Activated CD8-positive, alpha-beta memory T cell treated with anti-CD3 and anti-CD28 coated beads, Interleukin-2, amount 50 U/mL, for 4 hours (primary cell): Measurements from ENCODE around the gene KDELR1.
"Not testable (repeated sequence)": the region's sequence is repeated elsewhere in the genome, so short reads cannot be mapped to it uniquely, and the experiment has no call there.

Source experiments
- DNase-seq: peaks from one replicate; pipeline ENCODE4 v3.0.0-alpha.2; 2020

KDELR1 gene

DNA sequence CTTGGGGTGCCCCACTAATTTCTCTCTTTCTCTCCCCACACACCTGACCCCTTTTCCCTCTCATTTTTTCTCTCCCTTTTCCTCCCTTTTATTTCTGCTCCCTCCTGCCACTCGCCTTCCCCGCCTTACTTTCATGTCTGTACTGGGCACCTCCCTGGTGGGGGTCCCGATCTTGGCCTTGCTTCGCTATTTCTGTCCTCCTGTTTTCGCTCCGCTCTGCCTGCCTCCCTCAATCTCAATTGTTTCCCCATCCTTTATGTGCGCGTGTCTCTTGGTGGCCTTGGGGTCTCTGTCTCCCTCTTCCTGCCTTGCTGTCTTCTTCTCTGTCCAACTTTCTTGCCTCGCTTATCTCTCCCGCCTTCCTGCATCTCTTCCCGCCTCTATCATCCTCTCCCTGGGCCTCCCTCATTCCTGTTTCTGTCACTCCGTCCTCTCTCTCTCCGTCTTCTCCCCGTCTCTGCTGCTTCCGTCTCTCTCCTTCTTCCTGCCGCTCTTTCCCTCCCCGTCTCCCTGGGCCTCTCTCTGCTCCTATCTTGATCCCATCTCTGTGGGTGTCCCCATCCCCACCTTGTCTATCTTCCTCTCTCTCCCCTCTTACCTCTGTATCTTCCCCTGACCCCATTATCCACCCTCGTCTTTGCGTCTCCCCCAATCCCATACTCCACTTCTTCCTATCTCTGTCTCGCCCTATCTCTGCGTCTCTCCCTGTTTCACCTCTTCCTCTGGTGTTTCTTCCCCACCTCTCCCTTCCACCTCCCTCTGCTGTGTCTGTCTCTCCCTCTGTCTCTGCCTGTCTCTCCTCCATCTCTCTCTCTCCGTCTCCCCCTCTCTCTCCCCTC, 6.1 kb upstream of the KDELR1 start:
- no peak for DNase-seq

- DNase-seq, result no peak
These were observed 5.4 kb upstream of the KDELR1 start for GRCh38 chr19:48396824-48397176.

- DNase-seq, result no peak
These were observed 4.9 kb upstream of the KDELR1 start for GRCh38 chr19:48396016-48396823.

- no peak for DNase-seq
These were observed 4.1 kb upstream of the KDELR1 start for GRCh38 chr19:48395499-48395898.

- no peak for DNase-seq
These were observed 3.8 kb upstream of the KDELR1 start for GRCh38 chr19:48395170-48395455.

GRCh38 chr19:48394331-48395169, 3.2 kb upstream of the KDELR1 start:
- DNase-seq, result no peak

DNA sequence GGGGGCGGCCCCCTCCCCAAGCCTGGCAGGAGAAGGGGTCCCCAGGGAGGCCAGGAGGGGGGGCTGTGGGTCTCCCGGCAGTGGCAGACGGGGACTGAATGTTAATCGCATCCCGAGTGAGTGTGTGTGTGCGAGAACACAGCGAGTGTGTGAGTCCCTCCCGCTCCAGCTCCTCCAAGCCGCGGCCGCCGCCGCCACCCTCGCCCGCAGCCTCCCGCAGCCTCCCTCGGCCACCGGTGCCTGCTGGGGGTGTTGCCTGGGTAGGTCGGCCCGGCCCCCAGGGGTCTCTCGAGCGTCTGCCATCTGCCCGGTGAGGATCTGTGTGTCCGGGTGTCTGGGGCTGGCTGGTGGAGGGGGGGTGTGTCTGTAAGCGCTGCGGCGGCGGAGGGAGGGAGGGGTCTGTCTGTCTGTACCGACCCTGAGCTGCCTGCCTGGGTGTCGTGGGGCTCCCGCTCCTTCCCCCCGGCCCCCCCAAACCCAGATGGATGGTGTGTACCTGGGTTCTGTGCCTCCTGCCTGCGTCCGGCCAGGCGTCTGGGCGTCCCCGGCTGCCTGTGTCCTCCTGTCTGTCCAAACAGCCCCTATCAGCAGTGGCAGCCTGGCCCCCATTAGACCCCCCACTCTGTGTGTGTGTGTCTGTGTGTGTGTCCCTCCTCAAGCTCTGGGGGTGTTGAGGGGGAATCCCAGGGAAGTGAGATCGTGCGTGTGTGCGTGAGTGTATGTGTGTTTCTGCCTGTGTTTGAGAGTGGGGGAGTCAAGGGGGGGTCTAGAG, 2.4 kb upstream of the KDELR1 start, which contains the start of gene GRIN2D:
TSS of gene GRIN2D (plus strand) at position 110 of the 772 bp plus-strand sequence. CDS start 4,725 bp downstream, outside the sequence.
- DNase-seq, result peak; percentile 26

DNA sequence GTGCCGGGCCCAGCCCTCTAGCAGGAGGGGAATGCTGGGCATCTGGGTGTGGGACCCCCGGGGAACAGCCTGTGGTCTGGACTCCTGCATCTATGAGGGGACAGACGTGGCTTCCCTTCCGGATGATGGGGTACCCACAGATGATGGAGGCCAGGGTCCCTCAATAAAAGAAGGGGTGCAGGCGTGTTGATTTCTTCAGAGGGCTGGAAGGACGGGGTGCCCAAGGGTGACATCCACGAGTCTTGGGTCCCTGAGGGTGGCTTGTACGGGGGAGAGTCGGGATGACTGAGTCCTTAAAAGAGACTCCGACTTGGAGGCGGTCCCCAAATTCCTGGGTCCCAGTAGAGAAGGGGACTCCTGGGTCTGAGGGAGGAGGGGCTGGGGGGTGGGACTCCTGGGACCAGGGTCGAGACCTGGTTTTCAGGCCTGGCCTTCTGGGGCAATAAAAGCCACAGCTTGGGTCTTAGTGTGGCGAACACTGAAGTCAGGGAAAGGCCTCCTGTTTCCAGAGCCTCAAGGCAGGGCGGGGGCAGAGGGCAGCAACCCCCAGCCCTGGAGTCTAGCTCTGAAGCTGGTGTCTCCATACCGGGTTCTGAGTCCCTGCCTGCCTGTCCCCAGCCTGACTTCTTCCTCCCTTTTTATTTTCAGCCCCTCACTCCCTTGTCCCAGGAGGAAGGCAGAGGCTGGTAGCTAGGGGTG, 1.7 kb upstream of the KDELR1 start:
- DNase-seq, result no peak

DNA sequence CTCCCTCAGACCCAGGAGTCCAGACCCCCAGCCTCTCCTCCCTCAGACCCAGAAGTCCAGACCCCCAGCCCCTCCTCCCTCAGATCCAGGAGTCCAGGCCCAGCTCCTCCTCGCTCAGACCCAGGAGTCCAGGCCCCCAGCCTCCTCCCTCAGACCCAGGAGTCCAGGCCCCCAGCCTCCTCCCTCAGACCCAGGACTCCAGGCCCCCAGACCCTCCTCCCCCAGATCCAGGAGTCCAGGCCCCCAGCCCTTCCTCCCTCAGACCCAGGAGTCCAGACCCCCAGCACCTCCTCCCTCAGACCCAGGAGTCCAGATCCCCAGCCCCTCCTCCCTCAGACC, 624 bp upstream of the KDELR1 start:
- not testable (repeated sequence) for DNase-seq

DNA sequence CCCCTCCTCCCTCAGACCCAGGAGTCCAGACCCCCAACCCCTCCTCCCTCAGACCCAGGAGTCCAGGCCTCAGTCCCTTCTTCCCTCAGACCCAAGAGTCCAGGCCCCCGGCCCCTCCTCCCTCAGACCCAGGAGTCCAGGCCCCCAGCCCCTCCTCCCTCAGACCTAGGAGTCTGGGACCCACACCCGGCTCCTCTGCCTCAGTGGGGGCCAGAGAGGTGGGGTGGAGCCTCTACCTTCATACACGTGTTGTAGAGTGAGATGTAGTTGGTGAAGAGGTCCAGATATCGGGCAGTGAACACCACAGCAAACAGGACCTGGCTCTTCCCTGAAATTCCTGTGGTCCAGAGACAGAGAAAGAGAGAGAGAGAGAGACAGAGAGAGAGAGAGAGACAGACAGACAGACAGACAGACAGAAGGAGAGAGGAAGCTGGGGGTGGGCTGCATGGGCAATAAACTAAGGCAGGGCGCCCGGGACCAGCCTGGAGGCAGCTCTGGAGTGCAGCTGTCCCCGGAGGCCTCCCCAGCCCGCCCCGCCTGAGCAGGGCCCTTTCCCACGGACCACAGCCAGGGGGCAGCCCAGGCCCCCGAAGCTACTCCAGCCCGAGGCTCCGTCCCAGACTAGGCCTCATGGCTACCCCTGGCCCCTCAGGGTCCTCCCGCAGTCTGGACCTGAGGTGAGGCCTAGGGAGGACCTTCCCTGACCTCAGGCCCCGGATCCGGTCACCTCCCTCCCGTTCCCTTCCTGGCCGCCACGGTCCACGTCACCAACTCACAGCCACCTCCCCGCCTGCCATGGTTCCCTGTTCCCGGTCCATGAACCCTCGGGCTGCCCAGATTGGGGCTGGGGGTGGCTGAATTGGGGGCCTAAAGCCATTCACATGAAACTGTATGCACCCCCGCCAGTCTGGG, 907 bp downstream of the KDELR1 start:
- DNase-seq, result peak; percentile 66

DNA sequence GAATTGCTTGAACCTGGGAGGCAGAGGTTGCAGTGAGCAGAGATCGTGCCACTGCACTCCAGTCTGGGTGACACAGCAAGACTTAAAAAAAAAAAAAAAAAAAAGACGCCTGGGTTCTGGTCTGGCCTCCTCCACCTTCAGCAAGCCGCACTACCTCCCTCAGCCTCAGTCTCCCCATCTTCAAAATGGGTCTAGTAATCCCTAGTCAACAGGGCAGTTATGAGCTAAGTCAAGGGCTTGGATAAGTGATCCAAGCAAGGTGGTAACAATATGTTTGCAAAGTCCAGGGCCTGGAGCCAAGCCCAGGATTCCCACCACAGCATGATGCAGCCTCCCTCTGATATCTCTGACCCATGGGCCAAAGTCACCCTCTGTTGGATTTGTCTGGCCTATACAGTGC, 4.4 kb downstream of the KDELR1 start:
- DNase-seq, result no peak

GRCh38 chr19:48385461-48386087, 5.8 kb downstream of the KDELR1 start:
- DNase-seq, result no peak

DNA sequence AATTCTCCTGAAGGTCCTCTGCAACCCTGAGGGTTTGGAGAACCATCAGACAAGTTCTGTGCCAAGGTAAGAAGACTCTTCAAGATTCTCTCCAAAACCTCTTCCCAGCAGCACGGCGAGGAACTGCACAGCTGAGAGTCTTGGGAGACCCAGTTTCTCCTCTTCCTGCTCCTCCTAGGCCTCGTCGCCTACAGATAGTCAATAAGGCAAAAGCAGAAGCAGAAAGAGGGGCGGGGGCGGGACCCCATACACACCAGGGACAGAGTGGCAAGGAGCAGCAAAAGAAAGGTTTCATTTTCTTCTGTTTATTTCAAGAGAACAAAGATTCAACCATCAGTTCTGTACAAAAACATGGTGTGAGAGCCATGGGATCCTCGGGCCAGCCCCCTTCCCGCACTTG, 9.1 kb downstream of the KDELR1 start:
- DNase-seq, result no peak

DNA sequence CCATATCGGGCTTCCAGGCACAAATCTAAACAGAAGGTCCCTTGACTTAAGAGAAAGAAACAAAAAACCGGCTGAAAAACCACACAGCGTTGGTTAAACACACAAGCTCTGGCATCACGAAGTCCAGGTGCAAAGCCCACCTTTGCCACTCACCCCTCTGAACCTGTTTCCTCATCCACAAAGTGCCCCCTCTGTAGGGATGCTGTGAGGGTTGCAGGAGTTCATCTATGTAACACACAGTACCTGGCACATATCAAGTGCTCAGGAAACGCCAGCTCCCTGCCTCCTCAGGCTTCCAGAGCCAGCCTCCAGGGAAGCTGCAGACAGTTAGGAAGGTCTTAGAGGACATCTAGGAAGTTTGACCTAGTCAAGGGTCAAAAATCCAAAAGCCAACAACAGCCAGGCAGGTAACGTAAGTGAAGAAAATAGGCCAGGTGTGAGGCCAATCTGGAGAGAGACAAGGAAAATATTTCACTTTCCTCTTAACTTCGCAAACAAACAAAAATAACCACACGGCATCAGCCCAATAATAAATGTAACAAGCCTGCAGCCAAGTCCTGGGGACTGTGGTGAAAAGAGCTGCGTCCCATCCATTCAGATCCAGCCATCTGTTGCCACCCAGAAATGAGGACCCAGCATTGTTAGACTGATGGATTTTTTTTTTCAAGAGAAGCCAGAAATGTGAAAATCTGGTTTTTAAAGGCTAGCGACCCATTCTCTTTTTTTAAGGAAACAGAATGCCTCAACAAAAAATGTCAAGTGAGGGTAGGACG, 10.0 kb downstream of the KDELR1 start:
- DNase-seq, result no peak

DNA sequence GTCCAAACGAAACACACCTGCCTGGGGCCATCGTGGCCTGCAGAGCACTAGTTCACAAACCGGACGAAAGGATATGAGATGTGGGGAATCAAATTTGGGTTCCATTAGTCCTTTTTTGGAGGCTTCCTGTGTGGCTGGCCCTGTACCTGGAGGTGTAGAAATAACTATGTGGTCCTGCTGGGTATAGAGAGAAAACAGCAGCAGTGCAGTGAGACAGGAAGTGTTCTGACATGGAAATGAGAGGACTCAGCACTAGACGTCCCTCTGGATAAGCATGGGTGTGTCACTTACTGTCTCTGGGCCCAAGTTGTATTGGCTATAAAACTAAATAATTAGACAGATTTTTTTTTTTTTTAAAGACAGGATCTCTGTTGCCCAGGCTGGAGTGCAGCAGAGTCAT, 12.3 kb downstream of the KDELR1 start:
- no peak for DNase-seq

GRCh38 chr19:48378194-48378570, 13.2 kb downstream of the KDELR1 start:
- DNase-seq, result no peak

GRCh38 chr19:48373567-48373966, 17.8 kb downstream of the KDELR1 start:
- no peak for DNase-seq

DNA sequence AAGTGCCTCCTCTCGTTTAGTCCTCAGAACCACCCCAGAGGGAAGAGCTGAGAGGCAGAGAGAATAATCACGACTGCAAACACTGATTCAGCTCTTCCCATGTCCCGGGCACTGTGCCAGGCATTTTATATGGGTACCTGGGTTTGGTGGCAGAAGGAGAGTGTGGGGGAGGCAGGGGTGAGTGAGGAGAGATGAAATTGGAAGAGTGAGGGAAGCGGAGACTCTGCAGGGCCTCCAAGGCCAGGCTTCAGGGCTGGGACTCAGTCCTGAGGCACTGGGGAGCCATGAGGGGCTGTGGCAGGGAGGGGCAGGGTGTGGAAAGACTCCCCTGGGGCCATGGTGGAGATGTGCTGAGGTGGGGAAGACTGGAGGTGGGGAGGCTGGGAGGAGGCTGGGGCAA, 18.4 kb downstream of the KDELR1 start:
- DNase-seq, result no peak

- DNase-seq, result not testable (repeated sequence)
These were observed 19.6 kb downstream of the KDELR1 start for GRCh38 chr19:48371771-48372170.

GRCh38 chr19:48371367-48371766, 20.0 kb downstream of the KDELR1 start:
- DNase-seq, result no peak
